ENCODE results near the gene CIAO2B.
A peak's percentile ranks its signal among the peaks of the same experiment; 100 is the strongest.

CIAO2B gene

DNA sequence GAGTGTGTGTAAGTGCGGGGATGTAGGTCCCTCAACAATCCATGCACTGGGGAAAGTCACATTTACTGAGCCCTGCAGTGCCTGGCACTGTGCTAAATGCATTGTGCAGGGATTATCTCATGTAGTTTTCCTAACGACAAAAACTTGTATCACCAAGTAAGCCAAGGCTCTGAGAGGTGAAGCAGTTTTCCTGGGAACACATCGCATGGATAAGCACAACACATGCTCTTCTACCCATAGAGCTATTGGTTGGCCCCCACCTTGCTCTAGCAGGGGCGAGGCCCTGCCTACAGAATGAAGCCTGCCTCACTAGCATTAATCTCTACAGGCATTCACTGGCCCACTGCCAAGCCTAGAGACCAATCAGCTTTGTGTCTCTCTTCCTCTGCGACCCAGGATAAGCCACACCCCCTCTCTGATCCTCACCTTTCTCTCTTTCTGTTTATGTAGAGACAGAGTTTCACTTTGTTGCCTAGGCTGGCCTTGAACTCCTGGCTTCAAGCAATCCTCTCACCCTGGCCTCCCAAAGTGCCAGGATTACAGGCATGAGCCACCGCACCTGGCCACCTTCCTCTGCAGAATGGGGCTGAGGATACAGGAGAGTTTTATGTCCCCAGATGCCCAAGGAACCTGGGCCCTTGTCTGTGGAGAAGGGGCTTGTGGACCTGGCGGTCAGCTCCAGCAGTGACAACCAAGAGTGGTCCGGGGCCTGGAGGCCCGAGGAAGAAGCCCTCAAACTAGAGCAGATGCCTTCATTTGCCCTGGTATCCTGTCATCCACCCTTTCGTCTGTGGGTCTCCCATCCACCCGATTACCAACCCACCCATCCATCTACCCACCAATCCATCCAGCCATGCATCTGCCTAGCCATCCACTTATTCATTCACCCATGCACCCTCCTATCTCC lies 28.3 kb downstream of the CIAO2B start:
- FAIRE-seq (peak; percentile 51), DNase-seq (ENCODE audit: insufficient read length, low spot score) (peak; percentile 58)
- TF ChIP-seq POLR2A (IDR thresholded peaks at IDR 0.05; ENCODE audit: low read depth, low read length) (no peak), POU2F2 (IDR thresholded peaks at IDR 0.05; ENCODE audit: low read depth, low read length) (no peak), SPI1 (IDR thresholded peaks at IDR 0.05; ENCODE audit: low read depth, low read length) (no peak), TAF1 (IDR thresholded peaks at IDR 0.05; ENCODE audit: low read depth, low read length) (no peak), POLR2AphosphoS5 (IDR thresholded peaks at IDR 0.05; ENCODE audit: low read depth, low read length) (no peak), PAX5 (IDR thresholded peaks at IDR 0.05; ENCODE audit: insufficient read depth, low read length, severe bottlenecking) (no peak)

- no peak for FAIRE-seq
- no peak for TF ChIP-seq SPI1 (IDR thresholded peaks at IDR 0.05; ENCODE audit: low read depth, low read length)
- no peak for TF ChIP-seq POLR2AphosphoS5 (IDR thresholded peaks at IDR 0.05; ENCODE audit: low read depth, low read length)
- no peak for TF ChIP-seq PAX5 (IDR thresholded peaks at IDR 0.05; ENCODE audit: insufficient read depth, low read length, severe bottlenecking)
- TF ChIP-seq POU2F2 (IDR thresholded peaks at IDR 0.05; ENCODE audit: low read depth, low read length), result no peak
- TF ChIP-seq TAF1 (IDR thresholded peaks at IDR 0.05; ENCODE audit: low read depth, low read length), result no peak
- TF ChIP-seq POLR2A (IDR thresholded peaks at IDR 0.05; ENCODE audit: low read depth, low read length), result no peak
- DNase-seq (ENCODE audit: insufficient read length, low spot score), result peak; percentile 11
Measured at GRCh38 chr16:66904846-66905632, 29.2 kb downstream of the CIAO2B start.

- DNase-seq (ENCODE audit: insufficient read length, low spot score) (peak; percentile 7), FAIRE-seq (no peak)
- TF ChIP-seq POLR2A (IDR thresholded peaks at IDR 0.05; ENCODE audit: low read depth, low read length) (no peak), SPI1 (IDR thresholded peaks at IDR 0.05; ENCODE audit: low read depth, low read length) (no peak), POU2F2 (IDR thresholded peaks at IDR 0.05; ENCODE audit: low read depth, low read length) (no peak), TAF1 (IDR thresholded peaks at IDR 0.05; ENCODE audit: low read depth, low read length) (no peak), POLR2AphosphoS5 (IDR thresholded peaks at IDR 0.05; ENCODE audit: low read depth, low read length) (no peak), PAX5 (IDR thresholded peaks at IDR 0.05; ENCODE audit: insufficient read depth, low read length, severe bottlenecking) (no peak)
Measured at GRCh38 chr16:66904428-66904845, 29.8 kb downstream of the CIAO2B start.

- FAIRE-seq (no peak), DNase-seq (ENCODE audit: insufficient read length, low spot score) (peak; percentile 6)
- TF ChIP-seq POU2F2 (IDR thresholded peaks at IDR 0.05; ENCODE audit: low read depth, low read length), result no peak
Measured at GRCh38 chr16:66903544-66904427, 30.4 kb downstream of the CIAO2B start.

GRCh38 chr16:66902648-66903543 lies 31.3 kb downstream of the CIAO2B start:
- FAIRE-seq, result no peak
- DNase-seq (ENCODE audit: insufficient read length, low spot score), result peak; percentile 5
- TF ChIP-seq POU2F2 (IDR thresholded peaks at IDR 0.05; ENCODE audit: low read depth, low read length) (no peak), POLR2A (IDR thresholded peaks at IDR 0.05; ENCODE audit: low read depth, low read length) (no peak), PAX5 (IDR thresholded peaks at IDR 0.05; ENCODE audit: insufficient read depth, low read length, severe bottlenecking) (no peak), TAF1 (IDR thresholded peaks at IDR 0.05; ENCODE audit: low read depth, low read length) (no peak), SPI1 (IDR thresholded peaks at IDR 0.05; ENCODE audit: low read depth, low read length) (no peak), POLR2AphosphoS5 (IDR thresholded peaks at IDR 0.05; ENCODE audit: low read depth, low read length) (no peak)

DNA sequence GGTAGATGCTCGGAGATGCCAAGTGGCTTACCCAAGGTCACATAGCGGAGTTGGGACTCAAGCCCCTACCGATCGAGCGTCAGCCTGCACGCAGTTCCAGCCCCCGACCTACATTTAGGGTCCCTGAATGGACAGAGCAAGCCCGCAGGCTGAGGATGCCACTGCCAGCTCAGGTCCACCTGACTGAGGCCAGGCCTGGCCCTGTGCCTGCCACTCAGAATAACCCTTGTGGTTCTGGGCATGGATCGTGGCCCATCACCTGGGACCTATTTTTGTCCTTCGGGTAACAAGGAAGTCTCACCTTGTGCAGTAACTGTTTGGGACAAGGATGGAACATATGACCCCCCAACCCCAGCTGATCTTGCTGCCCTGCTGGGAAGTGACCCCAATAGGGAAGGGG lies 32.6 kb downstream of the CIAO2B start:
- DNase-seq (ENCODE audit: insufficient read length, low spot score), result peak; percentile 4

GRCh38 chr16:66900721-66901441 lies 33.3 kb downstream of the CIAO2B start:
- no peak for TF ChIP-seq TAF1 (IDR thresholded peaks at IDR 0.05; ENCODE audit: low read depth, low read length)
- TF ChIP-seq POLR2AphosphoS5 (IDR thresholded peaks at IDR 0.05; ENCODE audit: low read depth, low read length), result no peak
- TF ChIP-seq PAX5 (IDR thresholded peaks at IDR 0.05; ENCODE audit: insufficient read depth, low read length, severe bottlenecking), result no peak
- no peak for TF ChIP-seq POU2F2 (IDR thresholded peaks at IDR 0.05; ENCODE audit: low read depth, low read length)
- no peak for TF ChIP-seq POLR2A (IDR thresholded peaks at IDR 0.05; ENCODE audit: low read depth, low read length)
- TF ChIP-seq SPI1 (IDR thresholded peaks at IDR 0.05; ENCODE audit: low read depth, low read length), result no peak
- FAIRE-seq (no peak), DNase-seq (ENCODE audit: insufficient read length, low spot score) (no peak)

More for the DNA sequence above, 32.6 kb downstream of the CIAO2B start:
- no peak for TF ChIP-seq PAX5 (IDR thresholded peaks at IDR 0.05; ENCODE audit: insufficient read depth, low read length, severe bottlenecking)
- no peak for FAIRE-seq
